ENCODE data around the gene ERC2.

Gene ERC2

DNA sequence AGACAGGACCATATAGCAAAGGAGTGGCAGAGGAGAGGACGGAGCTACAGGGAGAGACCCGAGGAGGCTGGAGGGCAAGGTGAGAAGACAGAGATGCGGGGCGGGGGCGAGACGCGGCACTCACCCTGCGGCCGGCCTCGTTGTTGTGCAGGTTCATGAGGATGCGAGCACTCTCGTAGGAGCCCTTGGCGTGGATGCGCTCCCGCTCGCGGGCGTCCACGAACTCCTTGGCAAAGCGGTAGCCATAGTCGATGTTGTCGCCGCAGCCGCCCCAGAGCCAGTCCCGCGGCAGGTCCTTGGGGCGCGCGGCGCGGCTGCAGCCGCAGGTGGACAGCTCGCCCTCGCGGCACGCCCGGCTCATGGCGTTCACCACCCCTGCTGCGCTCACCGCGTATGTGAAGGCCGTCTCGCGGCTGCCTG is 994.0 kb downstream of the ERC2 start:
- no peak for DNase-seq (ENCODE audit: extremely low read depth in 1 of 2, low read depth in 1 of 2)

DNA sequence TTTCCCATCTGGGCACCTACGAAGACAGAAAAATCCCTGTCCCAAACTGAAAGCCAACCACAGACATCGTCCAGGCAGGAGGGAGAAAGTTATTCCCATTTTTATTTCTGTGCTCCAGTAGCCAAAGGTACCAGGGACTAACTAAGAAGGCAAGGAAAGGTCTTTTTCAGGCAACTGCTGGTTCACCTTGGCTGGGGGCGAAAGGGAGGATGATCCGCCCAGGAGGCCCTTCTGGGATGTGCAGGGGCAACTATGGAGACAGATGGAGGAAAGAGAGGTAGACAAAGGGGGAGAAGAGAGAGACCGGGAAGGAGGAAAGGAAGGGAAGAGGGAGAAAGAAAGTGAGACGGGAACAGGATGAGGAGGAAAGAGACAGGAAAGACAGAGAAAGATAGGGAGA is 994.5 kb downstream of the ERC2 start:
- no peak for DNase-seq (ENCODE audit: extremely low read depth in 1 of 2, low read depth in 1 of 2)

DNA sequence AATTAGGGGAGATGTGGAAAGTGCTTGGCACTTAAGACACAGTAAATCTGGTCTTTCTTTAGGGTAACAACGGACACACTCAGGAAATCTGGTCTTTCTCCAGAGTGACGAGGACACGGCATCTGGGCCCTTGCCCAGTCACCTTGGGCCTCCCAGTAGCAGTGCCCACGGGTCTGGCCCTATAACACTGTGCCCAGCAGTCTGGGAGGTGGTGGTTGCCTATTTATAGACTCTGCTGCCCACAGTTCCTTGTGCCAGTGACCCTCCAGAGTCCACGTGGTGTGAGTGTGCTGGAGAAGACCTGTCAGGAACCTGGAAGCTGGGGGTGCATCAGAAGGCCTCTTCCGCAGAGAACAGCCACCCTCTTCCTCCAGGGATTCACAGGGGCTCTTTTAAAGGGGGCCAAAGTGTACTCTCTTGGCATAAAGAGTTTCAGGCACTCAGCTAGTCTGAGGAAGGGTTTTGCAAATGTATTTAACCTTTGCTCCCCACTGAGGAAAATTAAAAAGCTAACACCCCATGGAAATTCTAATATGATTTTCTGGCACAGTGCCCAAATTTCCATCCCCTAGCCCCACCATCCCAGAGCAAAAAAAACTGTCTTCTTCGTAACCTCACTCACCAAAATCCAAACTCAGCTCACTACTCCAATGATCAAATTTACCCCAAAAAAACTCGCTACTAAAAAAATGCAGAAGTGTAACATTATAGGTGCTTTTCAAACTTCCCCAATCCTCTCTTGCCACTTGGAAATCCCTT is 996.6 kb downstream of the ERC2 start:
- DNase-seq (ENCODE audit: extremely low read depth in 1 of 2, low read depth in 1 of 2) = no peak

DNA sequence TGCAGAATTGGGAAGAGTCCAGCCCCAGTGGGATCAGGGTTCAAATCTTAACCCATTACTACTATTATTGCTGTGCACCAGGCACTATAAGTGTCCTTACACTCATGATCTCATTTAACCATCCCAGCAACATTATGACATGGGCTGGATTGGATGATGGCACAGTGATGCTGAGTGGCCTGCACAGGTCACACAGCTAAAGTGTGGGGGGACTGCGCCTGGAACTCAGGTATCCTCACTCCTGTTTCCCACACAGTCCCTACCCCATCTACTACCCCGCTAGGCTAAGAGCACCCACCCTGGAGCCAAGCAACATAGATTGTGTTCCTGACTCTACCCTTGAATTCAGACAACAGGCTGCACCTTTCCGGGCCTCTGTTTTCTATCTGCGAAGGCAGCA is 997.2 kb downstream of the ERC2 start:
- no peak for DNase-seq (ENCODE audit: extremely low read depth in 1 of 2, low read depth in 1 of 2)

DNA sequence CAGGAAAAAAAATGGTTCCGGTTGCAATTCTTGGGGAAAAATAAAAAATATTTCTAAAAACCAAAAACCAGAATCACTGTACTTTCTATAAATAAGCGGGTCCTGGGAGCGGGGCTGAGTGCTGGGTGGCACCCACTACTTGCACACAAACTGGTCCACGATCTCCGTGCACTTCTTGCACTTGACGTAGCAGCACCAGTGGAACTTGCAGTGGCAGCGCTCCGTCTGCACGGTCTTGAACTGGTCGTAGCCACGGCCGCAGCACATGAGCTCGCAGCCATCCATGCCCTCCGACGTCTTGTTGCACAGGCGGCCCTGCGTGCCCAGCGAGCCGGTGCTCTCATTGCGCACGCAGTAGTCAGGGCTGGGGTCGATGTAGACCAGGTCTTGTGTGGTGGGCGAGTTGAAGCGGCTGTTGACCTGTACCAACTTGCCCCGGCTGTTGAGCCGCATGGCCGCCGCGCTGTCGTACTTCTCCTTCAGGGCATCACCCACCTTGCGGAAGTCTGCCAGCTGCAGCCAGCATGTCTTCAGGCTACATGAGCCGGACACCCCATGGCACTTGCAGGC is 998.2 kb downstream of the ERC2 start:
- no peak for DNase-seq (ENCODE audit: extremely low read depth in 1 of 2, low read depth in 1 of 2)

DNA sequence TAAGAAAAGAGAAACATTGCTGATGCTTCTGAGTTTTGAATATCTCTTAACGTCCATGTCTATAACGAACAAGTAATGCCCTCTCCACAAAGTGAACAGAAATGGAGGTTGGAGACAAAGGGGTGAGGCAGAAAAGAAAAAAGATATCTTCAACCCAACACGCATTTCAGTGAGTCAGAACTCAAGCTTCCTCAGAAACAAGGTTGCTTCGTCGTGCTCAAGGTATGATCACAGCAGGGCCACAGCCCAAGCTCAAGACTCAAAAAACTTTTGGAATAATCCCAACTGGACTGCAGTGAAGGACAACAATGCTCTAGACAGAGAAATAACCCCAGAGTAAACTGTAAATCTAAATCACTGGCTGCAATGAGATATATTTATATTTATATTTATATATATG is 1000.0 kb downstream of the ERC2 start:
- no peak for DNase-seq (ENCODE audit: extremely low read depth in 1 of 2, low read depth in 1 of 2)

DNA sequence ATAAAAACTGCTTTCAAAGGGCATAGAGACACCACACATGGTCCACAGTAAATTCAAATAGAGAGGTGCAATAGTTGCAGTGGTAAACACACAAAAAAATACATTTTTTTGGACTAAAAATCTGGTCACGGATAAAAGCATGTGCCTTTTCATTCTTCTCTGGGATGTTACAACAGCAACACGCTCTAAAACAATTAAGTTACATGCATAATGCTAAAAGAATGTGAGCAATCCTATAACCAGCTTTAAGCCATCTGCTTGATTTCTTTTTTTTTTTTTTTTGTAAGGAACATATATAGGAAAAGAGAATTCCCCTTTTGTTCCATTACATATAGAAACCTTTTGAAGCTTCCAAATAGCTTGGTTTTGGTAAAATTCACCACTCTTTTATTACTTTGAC is 1001.2 kb downstream of the ERC2 start:
- no peak for DNase-seq (ENCODE audit: extremely low read depth in 1 of 2, low read depth in 1 of 2)

DNA sequence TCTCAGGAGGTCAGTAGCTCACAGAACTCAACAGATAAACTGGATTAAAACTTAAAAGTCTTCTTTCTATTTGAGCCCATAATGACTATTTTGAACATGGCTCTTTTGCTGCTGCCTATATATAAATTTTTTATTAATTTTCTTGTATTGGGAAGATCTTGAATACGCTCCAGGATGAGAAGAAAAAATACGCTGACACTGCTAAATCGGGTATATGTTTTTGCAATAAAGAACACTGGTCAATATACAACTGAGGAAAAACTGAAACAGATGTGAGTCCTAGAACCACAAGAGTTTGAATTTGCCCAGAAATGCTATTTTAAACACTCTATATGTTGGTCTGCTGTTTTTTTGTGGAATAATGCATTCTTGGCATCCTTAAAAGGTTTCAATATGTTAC is 1001.7 kb downstream of the ERC2 start:
- no peak for DNase-seq (ENCODE audit: extremely low read depth in 1 of 2, low read depth in 1 of 2)

DNA sequence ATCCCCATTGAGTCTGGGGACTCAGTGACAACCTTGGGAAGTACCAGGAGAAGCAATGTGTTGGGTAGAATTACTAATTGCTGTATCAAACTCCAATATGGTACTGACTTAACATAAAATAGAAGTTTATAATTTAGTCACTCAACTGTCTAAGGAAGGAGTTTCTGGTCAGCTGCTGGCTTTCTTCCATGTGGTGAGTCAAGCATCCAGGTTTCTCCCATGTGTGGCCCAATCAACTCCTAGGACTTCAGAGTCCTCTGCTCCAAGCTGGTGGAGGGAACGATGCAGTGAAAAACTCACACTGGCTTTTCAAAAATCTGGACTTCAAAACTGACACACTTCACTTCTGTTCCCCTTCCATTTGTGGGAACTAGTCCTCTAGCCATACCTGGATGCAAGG is 1006.4 kb downstream of the ERC2 start:
- no peak for DNase-seq (ENCODE audit: extremely low read depth in 1 of 2, low read depth in 1 of 2)

DNA sequence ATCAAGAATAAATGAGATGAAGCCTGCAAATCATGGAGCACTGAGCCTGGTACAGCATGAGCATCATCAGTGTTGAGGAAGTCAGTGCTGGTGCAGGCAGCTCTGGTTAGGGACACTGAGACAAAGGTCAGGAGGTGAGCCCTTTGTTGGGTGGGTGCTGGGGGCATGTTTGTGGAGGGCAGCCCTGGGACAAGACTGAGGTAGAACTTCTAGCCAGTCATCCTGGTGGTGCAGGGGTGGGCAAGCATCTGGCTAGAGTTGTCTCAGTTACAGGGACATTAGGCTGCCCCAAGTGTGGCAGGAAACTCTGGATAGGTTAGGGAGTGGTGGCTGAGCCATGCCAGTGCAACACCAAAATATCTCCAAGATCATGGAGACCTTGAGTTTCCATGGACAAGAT is 1008.4 kb downstream of the ERC2 start:
- DNase-seq (ENCODE audit: extremely low read depth in 1 of 2, low read depth in 1 of 2) = no peak

All from activated CD8-positive, alpha-beta memory T cell treated with anti-CD3 and anti-CD28 coated beads for 1 hour (primary cell).